Coronary artery (tissue), 2 donors: ENCODE results near the gene CDH19.

Experiments used
- DNase-seq: peaks from one replicate; pipeline ENCODE4 v3.0.0-alpha.2; 2017; ENCODE audit warnings: low spot score
- H3K27ac ChIP-seq, 2 donors: fragments of 200-600 bp; sonication (generic); one replicate each; pipeline ENCODE4 v1.5.1; 2016 to 2019
- H3K4me3 ChIP-seq: fragments of 200-600 bp; sonication (generic); 2 replicates; pipeline ENCODE4 v1.5.1; 2016; ENCODE audit warnings: mild to moderate bottlenecking, moderate library complexity
- CTCF ChIP-seq: fragments of 200-600 bp; sonication (generic); IDR thresholded peaks from one replicate; pipeline ENCODE4 v1.5.1; 2019; ENCODE audit warnings: antibody characterized with exemption

Gene CDH19

GRCh38 chr18:66575263-66575662, 28.6 kb downstream of the CDH19 start:
- DNase-seq = no peak
- TF ChIP-seq CTCF = no peak
- H3K4me3 ChIP-seq = no peak overlapping the region
- no peak overlapping the region for H3K27ac ChIP-seq

- Histone ChIP-seq H3K4me3 (no peak overlapping the region), H3K27ac (no peak overlapping the region)
- no peak for DNase-seq
- no peak for TF ChIP-seq CTCF
Measured at GRCh38 chr18:66571845-66572244, 32.0 kb downstream of the CDH19 start.

GRCh38 chr18:66566616-66567015, 37.3 kb downstream of the CDH19 start:
- Histone ChIP-seq H3K27ac (no peak overlapping the region), H3K4me3 (no peak overlapping the region)
- no peak for TF ChIP-seq CTCF
- DNase-seq = no peak

- DNase-seq = no peak
- Histone ChIP-seq H3K4me3 (peak overlapping the region; percentile 34), H3K27ac (no peak overlapping the region)
- TF ChIP-seq CTCF = no peak
Measured at GRCh38 chr18:66564236-66564635, 39.7 kb downstream of the CDH19 start.

- Histone ChIP-seq H3K27ac (no peak overlapping the region), H3K4me3 (no peak overlapping the region)
- no peak for TF ChIP-seq CTCF
- no peak for DNase-seq
Measured at GRCh38 chr18:66562279-66562678, 41.6 kb downstream of the CDH19 start.

GRCh38 chr18:66560094-66560493, 43.8 kb downstream of the CDH19 start:
- TF ChIP-seq CTCF = no peak
- no peak for DNase-seq
- no peak overlapping the region for H3K4me3 ChIP-seq

GRCh38 chr18:66558773-66559172, 45.1 kb downstream of the CDH19 start:
- no peak overlapping the region for H3K4me3 ChIP-seq
- TF ChIP-seq CTCF = no peak
- no peak overlapping the region for H3K27ac ChIP-seq
- DNase-seq = no peak

More at GRCh38 chr18:66560094-66560493, 43.8 kb downstream of the CDH19 start:
- H3K27ac ChIP-seq = no peak overlapping the region
